Stimulated activated CD4-positive, alpha-beta T cell treated with anti-CD3 and anti-CD28 coated beads, Interleukin-1b, Interleukin-23, amount 100 ng/mL, for 24 hours (primary cell): ENCODE measurements around the gene CAMTA1.

ENCODE experiments used
- DNase-seq, 4 experiments: peaks; one replicate each; pipeline ENCODE4 v3.0.0-alpha.2; 2020; ENCODE audit warnings: low read depth in 4 of 4, low spot score in 1 of 4

The CAMTA1 gene

GRCh38 chr1:7100479-7100878, 315.2 kb downstream of the CAMTA1 start:
- DNase-seq = no peak

- no peak for DNase-seq
These were observed 315.9 kb downstream of the CAMTA1 start for GRCh38 chr1:7101187-7101586.

- DNase-seq = no peak
These were observed 318.1 kb downstream of the CAMTA1 start for GRCh38 chr1:7103361-7103782.

- no peak for DNase-seq
These were observed 318.6 kb downstream of the CAMTA1 start for GRCh38 chr1:7103874-7104273.

- DNase-seq = no peak
These were observed 319.1 kb downstream of the CAMTA1 start for GRCh38 chr1:7104339-7104738.

- DNase-seq = no peak
These were observed 320.0 kb downstream of the CAMTA1 start for GRCh38 chr1:7105269-7105668.

GRCh38 chr1:7106442-7107108, 321.3 kb downstream of the CAMTA1 start:
- DNase-seq = no peak

- no peak for DNase-seq
These were observed 322.0 kb downstream of the CAMTA1 start for GRCh38 chr1:7107109-7107830.

- no peak for DNase-seq
These were observed 323.0 kb downstream of the CAMTA1 start for GRCh38 chr1:7108251-7108650.

GRCh38 chr1:7109901-7110300, 324.6 kb downstream of the CAMTA1 start:
- no peak for DNase-seq

GRCh38 chr1:7110321-7110720, 325.1 kb downstream of the CAMTA1 start:
- DNase-seq = no peak

- DNase-seq = no peak
These were observed 326.6 kb downstream of the CAMTA1 start for GRCh38 chr1:7111853-7112252.

GRCh38 chr1:7113136-7113535, 327.9 kb downstream of the CAMTA1 start:
- no peak for DNase-seq

GRCh38 chr1:7113822-7114221, 328.6 kb downstream of the CAMTA1 start:
- DNase-seq = no peak

GRCh38 chr1:7116001-7116400, 330.7 kb downstream of the CAMTA1 start:
- no peak for DNase-seq

- DNase-seq = no peak
These were observed 332.4 kb downstream of the CAMTA1 start for GRCh38 chr1:7117399-7118281.

GRCh38 chr1:7119156-7119555, 333.9 kb downstream of the CAMTA1 start:
- DNase-seq = no peak

GRCh38 chr1:7120863-7121621, 335.8 kb downstream of the CAMTA1 start:
- no peak for DNase-seq

- no peak for DNase-seq
These were observed 336.4 kb downstream of the CAMTA1 start for GRCh38 chr1:7121622-7121988.

GRCh38 chr1:7127322-7128075, 342.2 kb downstream of the CAMTA1 start:
- no peak for DNase-seq
